T1000 (cell line): ENCODE measurements around the gene CD28.

ENCODE experiments used
- DNase-seq: peaks from one replicate; lab custom pipeline; 2025; ENCODE audit warnings: mixed read lengths; lab: John Stamatoyannopoulos, UW

CD28 gene

GRCh38 chr2:203718087-203718486, 11.6 kb downstream of the CD28 start:
- no peak for DNase-seq

DNA sequence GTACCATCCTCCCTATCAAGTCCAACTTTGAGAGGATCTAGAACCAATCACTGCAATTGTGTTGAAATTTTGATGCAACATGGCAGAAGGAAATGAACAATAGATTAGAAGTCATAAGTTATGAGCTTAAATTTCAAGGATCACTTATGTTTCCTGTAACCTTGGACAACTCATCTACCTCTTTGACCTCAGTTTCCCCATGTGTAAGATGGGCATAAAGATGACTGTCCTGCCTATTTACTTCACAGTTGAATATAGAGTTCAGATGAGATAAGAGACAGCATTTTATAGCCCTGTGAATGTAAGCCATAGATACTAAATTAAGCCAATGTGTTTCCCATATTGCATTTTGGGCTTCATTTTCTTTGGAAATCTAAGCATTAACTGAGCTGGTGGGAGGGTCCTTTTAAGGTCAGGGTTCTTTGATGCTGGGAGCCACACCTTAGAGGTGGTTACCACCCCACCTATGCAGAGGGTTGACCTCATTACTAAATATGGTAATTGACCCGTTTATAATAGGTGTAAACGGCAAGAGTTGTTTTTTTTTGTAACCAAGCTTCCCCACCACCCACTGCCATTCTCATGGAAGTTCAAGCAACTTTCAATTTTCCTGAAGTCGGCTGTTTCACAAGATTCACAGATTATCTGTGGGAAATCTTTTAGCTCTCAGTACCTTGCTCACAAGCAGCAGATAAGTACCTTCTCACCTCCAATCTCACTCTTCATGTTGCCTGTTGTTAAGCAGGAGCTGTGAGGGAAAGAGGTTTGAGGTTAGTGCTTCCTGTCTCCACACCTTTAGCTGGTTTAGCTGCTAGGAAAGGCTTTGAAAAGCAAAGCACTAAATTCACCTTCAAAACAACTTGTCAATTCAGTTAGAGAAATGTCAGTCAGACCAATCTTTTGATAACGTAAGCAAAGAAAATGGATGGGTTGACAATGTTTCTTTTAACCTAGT, 13.3 kb downstream of the CD28 start:
- no peak for DNase-seq

- DNase-seq: no peak
Measured at GRCh38 chr2:203720915-203721672, 14.7 kb downstream of the CD28 start.

DNA sequence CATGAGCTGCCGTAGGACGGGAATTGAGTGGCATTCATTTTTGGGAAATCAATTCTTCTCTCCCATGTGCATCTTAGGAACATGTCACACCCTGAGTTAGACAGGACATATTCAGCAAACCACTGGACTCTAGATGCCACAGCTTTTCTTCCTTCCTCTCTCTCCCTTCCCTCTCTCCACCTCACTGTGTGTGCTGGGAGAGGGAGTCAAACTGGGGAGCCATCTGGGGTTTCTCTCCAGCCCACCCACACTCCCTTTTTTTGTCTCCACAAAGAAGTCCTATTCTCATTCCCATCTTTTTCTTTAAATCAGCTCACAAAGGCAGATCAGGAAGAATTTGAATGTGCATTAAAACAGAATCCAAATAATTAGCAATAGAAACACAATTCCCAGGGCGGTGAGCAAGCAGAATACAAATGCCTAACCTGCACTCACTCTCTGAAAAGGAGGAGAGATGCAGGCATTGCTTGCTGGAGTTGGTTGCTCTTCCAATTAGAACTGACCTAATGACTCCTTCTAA, 15.4 kb downstream of the CD28 start:
- no peak for DNase-seq

- no peak for DNase-seq
Measured at GRCh38 chr2:203722411-203722810, 16.0 kb downstream of the CD28 start.

GRCh38 chr2:203728321-203728720, 21.9 kb downstream of the CD28 start:
- DNase-seq: no peak

DNA sequence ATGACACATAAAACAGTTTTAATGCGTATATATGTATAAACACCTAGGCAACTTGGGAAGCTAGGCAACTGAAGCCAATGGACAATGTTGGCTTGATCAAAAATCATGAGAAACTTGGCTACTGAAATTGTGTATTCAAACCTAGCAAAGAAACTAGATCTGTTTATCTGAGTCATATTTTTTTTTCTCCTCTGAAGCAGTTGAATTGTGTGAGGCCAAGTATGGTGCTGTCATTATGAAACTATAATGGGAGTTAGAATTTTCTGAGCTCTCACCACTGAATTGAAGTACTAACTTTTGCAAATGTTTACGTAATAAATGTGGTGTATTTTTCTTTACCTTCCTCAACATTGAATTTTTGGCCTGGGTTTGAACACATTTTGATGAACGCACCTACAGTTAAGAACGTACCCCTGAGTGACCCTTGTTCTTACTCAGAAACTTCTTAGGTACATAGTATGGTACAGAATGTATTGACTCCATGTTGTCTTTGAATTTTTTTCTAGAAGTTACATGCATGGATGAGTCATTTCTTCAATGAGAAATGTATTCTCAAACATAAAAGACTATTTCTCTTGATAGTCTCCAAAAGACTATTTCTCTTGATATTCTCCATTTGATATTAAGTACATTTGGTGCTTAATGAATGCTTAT, 23.8 kb downstream of the CD28 start:
- no peak for DNase-seq

DNA sequence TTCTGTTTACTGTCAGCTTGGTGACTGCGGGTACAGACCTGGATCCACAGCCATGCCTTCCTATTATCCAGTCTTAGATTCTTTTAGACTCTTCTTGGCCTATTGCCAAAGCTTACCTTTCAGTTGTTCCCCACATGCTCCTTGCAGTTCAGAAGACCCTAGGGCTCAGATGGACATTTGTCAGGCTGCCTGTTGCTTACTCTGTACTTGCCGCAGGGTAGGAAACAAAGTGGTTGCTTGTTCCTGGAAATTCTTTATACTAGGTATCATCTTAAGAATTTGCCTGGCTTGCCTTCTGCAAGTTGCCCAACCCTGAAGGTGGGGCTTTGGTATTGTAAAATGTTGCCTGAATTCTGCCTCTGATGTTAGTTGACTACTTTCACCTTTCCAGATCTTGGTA, 24.4 kb downstream of the CD28 start:
- DNase-seq: no peak

DNA sequence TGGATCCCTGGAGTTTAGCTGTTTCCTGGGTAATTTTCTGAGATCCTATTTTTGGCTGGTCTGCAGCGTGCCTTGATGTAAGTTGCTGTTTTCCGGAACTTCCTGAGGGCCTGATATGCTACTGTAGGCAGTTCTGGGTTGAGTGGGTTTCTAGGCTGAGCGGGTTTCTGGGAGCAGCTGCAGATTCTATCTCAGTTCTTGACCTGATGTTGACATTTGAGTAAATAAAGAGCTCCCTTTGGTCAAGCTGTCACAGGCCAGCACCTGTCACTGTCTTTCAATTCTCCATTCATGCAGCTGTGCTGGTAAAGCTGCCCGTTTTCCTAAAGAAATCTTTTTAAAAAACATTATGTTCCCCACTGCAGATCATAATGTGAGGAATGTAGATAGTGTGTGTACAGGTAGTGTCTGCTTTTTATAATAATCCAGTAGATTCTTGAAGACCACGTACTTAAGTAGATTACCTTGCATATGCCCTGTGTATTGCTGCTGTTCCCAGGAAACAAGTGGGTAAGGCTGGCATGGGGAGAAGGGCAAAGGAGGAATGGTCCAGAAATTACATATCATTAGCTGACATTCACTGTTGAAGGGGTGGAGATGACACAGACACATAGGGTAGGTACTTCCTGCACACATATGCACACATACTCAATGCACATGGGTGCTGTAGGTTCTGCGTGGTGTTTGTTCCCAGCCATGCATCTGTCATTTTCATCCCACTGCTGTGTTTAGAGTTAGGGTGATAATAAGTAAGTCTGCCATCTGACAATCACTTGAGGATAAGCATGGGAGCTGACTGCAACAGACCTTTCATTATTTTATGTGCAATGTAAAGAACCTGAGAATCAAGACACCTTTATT, 25.9 kb downstream of the CD28 start:
- DNase-seq: no peak

- DNase-seq: no peak
Measured at GRCh38 chr2:203732953-203733510, 26.6 kb downstream of the CD28 start.

- DNase-seq: no peak
Measured at GRCh38 chr2:203733684-203734083, 27.2 kb downstream of the CD28 start.

- no peak for DNase-seq
Measured at GRCh38 chr2:203734276-203734983, 28.0 kb downstream of the CD28 start.

DNA sequence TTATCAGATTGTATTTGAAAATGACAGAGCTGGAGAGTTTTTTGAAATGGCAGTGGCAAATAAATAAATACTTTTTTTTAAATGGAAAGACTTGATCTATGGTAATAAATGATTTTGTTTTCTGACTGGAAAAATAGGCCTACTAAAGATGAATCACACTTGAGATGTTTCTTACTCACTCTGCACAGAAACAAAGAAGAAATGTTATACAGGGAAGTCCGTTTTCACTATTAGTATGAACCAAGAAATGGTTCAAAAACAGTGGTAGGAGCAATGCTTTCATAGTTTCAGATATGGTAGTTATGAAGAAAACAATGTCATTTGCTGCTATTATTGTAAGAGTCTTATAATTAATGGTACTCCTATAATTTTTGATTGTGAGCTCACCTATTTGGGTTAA, 30.9 kb downstream of the CD28 start:
- no peak for DNase-seq

DNA sequence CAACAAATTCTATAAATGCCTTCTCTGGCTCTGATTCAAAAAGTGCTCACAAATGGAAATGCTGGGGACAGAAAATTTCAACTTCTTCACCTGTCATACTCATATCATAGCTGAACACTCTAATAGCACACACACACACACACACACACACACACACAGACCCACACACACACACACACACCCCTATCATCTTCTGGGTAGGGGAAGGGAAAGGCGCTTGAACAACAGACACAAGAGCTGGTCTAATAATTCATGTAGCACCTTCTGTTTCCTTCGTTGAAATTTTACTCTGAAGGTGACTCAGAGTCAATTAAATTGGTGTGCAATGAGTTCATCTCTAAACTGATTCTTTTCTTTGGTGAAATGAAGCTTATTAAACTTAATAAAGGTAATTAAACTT, 32.9 kb downstream of the CD28 start:
- DNase-seq: no peak

DNA sequence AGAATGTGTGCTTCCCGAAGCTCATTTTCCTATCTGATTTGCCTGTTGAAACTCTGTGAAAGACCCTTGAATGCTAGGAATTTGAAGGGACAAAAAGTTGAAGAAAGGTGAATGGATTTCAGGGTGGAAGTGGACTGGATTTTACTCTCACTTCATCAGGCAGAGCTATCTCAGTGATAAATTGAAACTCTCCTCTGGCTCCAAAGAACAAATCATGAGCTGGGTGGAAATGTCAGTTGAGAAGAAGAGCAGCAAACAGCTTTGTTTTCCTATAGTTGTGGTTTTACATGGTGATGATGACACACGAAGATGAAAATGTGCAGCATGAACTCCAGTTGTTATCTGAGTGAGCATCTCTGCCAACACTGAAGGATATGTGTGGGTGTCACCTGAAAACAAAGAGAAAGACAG, 34.4 kb downstream of the CD28 start:
- no peak for DNase-seq

- DNase-seq: no peak
Measured at GRCh38 chr2:203741566-203741965, 35.1 kb downstream of the CD28 start.

GRCh38 chr2:203743441-203743981, 37.1 kb downstream of the CD28 start:
- DNase-seq: no peak

GRCh38 chr2:203744091-203744490, 37.7 kb downstream of the CD28 start:
- DNase-seq: no peak

GRCh38 chr2:203745267-203745666, 38.8 kb downstream of the CD28 start:
- no peak for DNase-seq
